Measurements from ENCODE around the gene TSEN34. TPM values are rescaled to one million over a fixed set of nuclear protein-coding genes. Genes with fewer than 3 reads are reported as not detected.
A peak's percentile ranks its signal among the peaks of the same experiment; 100 is the strongest.
"Not testable (repeated sequence)": the region's sequence is repeated elsewhere in the genome, so short reads cannot be mapped to it uniquely, and the experiment has no call there.

The TSEN34 gene
- total RNA-seq, 4 donors from 2014 or later, result 42.7 to 76.3 (median 69.1) TPM

DNA sequence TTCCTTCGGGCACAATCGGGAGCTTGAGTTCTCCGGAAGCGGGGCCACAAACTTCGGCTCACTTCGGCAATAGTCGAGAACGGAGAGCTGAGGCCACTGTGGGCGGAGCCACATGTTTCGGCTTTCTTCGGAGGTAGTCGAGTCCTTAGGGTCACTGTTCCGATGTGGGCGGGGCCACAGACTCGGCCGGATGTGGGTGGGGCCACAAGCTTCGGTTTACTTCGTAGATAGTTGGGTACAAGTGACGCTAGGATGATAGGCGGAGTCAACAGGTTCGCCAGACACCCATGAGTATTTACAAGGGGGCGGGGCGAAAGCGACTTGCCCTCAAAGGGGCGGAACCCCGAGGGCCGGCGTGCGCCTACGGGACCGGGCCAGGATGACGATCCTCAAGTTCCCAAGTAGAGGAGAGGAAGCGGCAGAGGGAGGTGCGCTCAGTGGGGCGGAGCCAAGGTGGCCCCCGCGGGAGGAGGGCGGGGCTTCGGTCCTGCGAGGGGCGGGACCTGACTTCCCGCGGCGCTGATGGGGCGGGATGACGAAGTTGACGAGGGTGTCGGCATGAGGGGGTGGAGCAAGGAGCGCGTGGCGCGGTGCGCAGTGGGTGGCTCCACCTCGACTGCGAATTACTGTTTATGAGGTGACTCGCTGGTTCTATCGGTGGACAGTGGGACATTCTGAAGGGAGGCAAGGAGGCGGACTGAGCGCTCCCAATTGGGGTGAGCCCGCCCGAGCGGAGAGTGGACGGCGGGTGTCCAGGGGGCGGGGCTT is 1.2 kb upstream of the TSEN34 start:
- H3K4me1 ChIP-seq, result peaks cover 30% of the 10 kb centered on the region
- peak; percentile 100 for DNase-seq (ENCODE audit: low spot score in 2 of 2)
- peaks cover 24% of the 10 kb centered on the region for H3K36me3 ChIP-seq
- peak overlapping the region; percentile 98 for H3K27ac ChIP-seq
- 0% methylated on average over 20 of the region's 65 CpGs for WGBS
- TF ChIP-seq POLR2AphosphoS5 (IDR thresholded peaks at IDR 0.05), result peak in 2 of 3 donors; percentile 75 to 78
- TF ChIP-seq, protein P1, sequence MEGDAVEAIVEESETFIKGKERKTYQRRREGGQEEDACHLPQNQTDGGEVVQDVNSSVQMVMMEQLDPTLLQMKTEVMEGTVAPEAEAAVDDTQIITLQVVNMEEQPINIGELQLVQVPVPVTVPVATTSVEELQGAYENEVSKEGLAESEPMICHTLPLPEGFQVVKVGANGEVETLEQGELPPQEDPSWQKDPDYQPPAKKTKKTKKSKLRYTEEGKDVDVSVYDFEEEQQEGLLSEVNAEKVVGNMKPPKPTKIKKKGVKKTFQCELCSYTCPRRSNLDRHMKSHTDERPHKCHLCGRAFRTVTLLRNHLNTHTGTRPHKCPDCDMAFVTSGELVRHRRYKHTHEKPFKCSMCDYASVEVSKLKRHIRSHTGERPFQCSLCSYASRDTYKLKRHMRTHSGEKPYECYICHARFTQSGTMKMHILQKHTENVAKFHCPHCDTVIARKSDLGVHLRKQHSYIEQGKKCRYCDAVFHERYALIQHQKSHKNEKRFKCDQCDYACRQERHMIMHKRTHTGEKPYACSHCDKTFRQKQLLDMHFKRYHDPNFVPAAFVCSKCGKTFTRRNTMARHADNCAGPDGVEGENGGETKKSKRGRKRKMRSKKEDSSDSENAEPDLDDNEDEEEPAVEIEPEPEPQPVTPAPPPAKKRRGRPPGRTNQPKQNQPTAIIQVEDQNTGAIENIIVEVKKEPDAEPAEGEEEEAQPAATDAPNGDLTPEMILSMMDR (IDR thresholded peaks at IDR 0.05), result no peak
- TF ChIP-seq POLR2A (IDR thresholded peaks at IDR 0.05), result peak; percentile 47 to 68
- no peak for TF ChIP-seq EP300 (IDR thresholded peaks at IDR 0.05)
- no peaks in the 10 kb centered on the region for H3K9me3 ChIP-seq
- peak overlapping the region; percentile 68 for H3K4me3 ChIP-seq
- H3K27me3 ChIP-seq, result no peaks in the 10 kb centered on the region

DNA sequence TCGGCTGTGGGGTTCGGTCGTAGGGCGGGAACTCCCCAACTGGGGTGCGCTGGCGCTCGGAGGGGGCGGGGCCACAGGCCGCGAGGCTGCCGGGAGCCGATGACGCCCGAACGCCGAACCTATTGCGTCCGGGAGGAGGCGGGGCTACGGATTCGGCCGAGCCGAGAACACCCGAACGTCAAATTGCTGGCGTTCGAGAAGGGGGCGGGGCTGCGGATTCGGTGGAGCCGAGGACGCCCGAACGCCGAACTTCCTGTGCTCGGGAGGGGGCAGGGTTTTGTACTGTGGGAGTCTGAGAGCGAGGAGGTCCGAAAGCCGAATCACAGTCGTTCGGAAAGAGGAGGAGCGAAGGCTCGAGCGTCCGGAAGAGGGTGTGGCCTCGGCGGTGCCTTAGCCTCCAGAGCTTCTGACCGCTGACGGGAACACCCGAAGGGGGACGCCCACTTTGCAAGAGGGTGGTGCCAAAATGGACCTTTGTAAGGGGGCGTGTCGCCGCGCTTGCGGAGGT is 551 bp upstream of the TSEN34 start:
- Histone ChIP-seq H3K27ac (peak overlapping the region; percentile 98), H3K36me3 (peaks cover 24% of the 10 kb centered on the region), H3K4me3 (peak overlapping the region; percentile 68), H3K4me1 (peaks cover 30% of the 10 kb centered on the region), H3K27me3 (no peaks in the 10 kb centered on the region), H3K9me3 (no peaks in the 10 kb centered on the region)
- WGBS, result under 1% methylated on average over 53 of the region's 56 CpGs
- DNase-seq (ENCODE audit: low spot score in 2 of 2), result peak; percentile 100
- TF ChIP-seq, protein P1 (IDR thresholded peaks at IDR 0.05), result no peak
- TF ChIP-seq EP300 (IDR thresholded peaks at IDR 0.05) (no peak), POLR2A (IDR thresholded peaks at IDR 0.05) (no peak), POLR2AphosphoS5 (IDR thresholded peaks at IDR 0.05) (no peak)

DNA sequence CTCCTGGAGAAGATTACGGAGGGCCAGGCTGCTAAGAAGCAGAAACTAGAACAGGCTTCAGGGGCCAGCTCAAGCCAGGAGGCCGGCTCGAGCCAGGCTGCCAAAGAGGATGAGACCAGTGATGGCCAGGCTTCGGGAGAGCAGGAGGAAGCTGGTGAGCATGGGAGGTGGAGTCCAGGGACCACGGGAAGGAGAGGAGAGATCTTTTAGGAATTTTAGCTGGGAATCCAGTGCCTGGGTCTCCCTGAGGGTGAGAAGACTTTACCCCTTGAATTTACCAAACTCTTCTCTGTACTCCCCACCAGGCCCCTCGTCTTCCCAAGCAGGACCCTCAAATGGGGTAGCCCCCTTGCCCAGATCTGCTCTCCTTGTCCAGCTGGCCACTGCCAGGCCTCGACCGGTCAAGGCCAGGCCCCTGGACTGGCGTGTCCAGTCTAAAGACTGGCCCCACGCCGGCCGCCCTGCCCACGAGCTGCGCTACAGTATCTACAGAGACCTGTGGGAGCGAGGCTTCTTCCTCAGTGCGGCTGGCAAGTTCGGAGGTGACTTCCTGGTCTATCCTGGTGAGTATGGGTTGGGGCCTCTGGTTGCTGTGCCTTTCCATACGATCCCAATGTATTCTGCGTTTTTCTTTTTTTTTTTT is 824 bp downstream of the TSEN34 start:
- 58% methylated on average over 19 of the region's 19 CpGs for WGBS
- Histone ChIP-seq H3K27ac (peak overlapping the region; percentile 98), H3K4me3 (peak overlapping the region; percentile 68), H3K36me3 (peaks cover 18% of the 10 kb centered on the region), H3K27me3 (no peaks in the 10 kb centered on the region), H3K4me1 (peaks cover 30% of the 10 kb centered on the region), H3K9me3 (no peaks in the 10 kb centered on the region)
- no peak for DNase-seq (ENCODE audit: low spot score in 2 of 2)
- TF ChIP-seq POLR2A (IDR thresholded peaks at IDR 0.05) (no peak), POLR2AphosphoS5 (IDR thresholded peaks at IDR 0.05) (no peak), EP300 (IDR thresholded peaks at IDR 0.05) (no peak)
- TF ChIP-seq, protein P1 (IDR thresholded peaks at IDR 0.05), result no peak

DNA sequence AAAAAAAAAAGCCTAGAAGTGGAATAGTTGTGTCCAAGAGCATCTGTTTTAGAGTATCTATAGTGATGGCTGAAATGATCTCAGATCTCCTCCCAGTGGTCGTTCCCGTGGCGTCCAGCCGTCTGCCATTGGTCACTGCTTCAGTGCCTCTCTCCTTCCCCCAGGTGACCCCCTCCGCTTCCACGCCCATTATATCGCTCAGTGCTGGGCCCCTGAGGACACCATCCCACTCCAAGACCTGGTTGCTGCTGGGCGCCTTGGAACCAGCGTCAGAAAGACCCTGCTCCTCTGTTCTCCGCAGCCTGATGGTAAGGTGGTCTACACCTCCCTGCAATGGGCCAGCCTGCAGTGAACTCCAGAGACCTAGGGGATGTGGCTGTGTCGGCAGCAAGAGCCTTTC is 1.9 kb downstream of the TSEN34 start:
- Histone ChIP-seq H3K27ac (no peak overlapping the region), H3K36me3 (peaks cover 16% of the 10 kb centered on the region), H3K4me1 (peaks cover 25% of the 10 kb centered on the region), H3K4me3 (no peak overlapping the region), H3K27me3 (no peaks in the 10 kb centered on the region), H3K9me3 (no peaks in the 10 kb centered on the region)
- TF ChIP-seq EP300 (IDR thresholded peaks at IDR 0.05) (no peak), POLR2AphosphoS5 (IDR thresholded peaks at IDR 0.05) (no peak), POLR2A (IDR thresholded peaks at IDR 0.05) (no peak)
- TF ChIP-seq, protein P1 (IDR thresholded peaks at IDR 0.05), result no peak
- no peak for DNase-seq (ENCODE audit: low spot score in 2 of 2)
- WGBS, result 90% methylated on average over 10 of the region's 11 CpGs

DNA sequence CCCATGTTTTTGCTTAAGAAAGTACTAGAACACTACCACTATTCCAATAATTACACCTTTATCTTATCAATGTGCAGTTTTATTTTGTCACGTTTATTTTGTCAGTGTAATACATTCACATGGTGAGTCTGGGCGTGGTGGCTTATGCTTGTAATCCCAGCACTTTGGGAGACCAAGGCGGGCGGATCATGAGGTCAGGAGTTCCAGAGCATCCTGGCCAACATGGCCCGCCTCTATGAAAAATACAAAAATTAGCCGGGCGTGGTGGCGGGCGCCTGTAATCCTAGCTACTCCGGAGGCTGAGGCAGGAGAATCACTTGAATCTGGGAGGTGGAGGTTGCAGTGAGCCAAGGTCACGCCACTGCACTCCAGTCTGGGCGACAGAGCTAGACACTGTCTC is 3.4 kb downstream of the TSEN34 start:
- 95% methylated on average over 12 of the region's 12 CpGs for WGBS
- not testable (repeated sequence) for H3K27me3 ChIP-seq; H3K4me3 ChIP-seq; DNase-seq (ENCODE audit: low spot score in 2 of 2); H3K9me3 ChIP-seq; H3K27ac ChIP-seq
- peaks cover 16% of the 10 kb centered on the region for H3K36me3 ChIP-seq
- peaks cover 12% of the 10 kb centered on the region for H3K4me1 ChIP-seq
